ENCODE data around the gene KCNK1. TPM values are rescaled to one million over a fixed set of nuclear protein-coding genes. Genes with fewer than 3 reads are reported as not detected.

Gene KCNK1
- total and polyA plus RNA-seq, 2 of the 13 experiments (the other 11 are each of a cell fraction or from before 2014, with no cell fraction given): not detected

DNA sequence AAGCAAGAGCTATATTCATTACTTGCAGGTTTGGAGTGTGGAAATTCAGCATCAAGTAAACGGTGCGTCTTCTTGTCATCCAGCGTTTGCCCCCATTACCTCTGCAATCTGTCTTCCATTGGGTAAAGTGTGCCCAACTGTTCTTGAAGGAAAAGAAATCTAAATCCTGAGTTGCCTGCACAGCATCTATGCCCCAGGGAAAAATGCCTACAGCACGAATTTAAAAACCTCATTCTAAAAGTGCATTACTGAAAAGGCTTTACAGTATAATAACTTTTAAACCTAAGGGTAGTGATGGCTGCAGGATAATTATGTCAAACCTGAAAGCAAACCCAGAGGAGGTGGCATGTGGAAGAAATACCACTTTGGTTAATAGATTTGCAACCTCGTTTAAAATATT is 37.2 kb downstream of the KCNK1 start:
- intact Hi-C loops (cut with micrococcal nuclease; ENCODE audit: unreplicated experiment) (no loop called here), in situ Hi-C loops (cut with HindIII; ENCODE audit: extremely low pct_ligation_motif_present, low pct_unique_long_range_greater_than_20kb) (no loop called here)
- H3K4me3 ChIP-seq (replicated peaks in 1 of 3; ENCODE audit: insufficient read depth in 1 of 3, low read depth in 2 of 3, low read length in 3 of 3): no peak overlapping the region
- no peak for TF ChIP-seq PRDM10 (CRISPR knock-in tag; IDR thresholded peaks at IDR 0.05; ENCODE audit: low read depth)
- TF ChIP-seq KDM3A (CRISPR knock-in tag; IDR thresholded peaks at IDR 0.05; ENCODE audit: low read depth): no peak
- no peak for TF ChIP-seq ZNF850 (CRISPR knock-in tag; conservative IDR thresholded peaks at IDR 0.05)
- TF ChIP-seq ZNF30 (CRISPR knock-in tag; IDR thresholded peaks at IDR 0.05): no peak
- no peak for TF ChIP-seq TFE3 (CRISPR knock-in tag; IDR thresholded peaks at IDR 0.05)
- no peak for TF ChIP-seq SMC3 (IDR thresholded peaks at IDR 0.05; ENCODE audit: low read length)
- no peak for TF ChIP-seq ZNF274 (CRISPR knock-in tag; IDR thresholded peaks at IDR 0.05)
- TF ChIP-seq, protein P1, sequence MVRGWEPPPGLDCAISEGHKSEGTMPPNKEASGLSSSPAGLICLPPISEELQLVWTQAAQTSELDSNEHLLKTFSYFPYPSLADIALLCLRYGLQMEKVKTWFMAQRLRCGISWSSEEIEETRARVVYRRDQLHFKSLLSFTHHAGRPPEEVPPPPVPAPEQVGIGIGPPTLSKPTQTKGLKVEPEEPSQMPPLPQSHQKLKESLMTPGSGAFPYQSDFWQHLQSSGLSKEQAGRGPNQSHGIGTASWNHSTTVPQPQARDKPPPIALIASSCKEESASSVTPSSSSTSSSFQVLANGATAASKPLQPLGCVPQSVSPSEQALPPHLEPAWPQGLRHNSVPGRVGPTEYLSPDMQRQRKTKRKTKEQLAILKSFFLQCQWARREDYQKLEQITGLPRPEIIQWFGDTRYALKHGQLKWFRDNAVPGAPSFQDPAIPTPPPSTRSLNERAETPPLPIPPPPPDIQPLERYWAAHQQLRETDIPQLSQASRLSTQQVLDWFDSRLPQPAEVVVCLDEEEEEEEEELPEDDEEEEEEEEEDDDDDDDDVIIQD (CRISPR knock-in tag; IDR thresholded peaks at IDR 0.05; ENCODE audit: low read depth): no peak
- no peak for TF ChIP-seq PHF5A (CRISPR knock-in tag; IDR thresholded peaks at IDR 0.05; ENCODE audit: low read depth, unreplicated experiment)
- no peak for TF ChIP-seq NPAS2 (CRISPR knock-in tag; IDR thresholded peaks at IDR 0.05; ENCODE audit: borderline replicate concordance)
- TF ChIP-seq, protein P2, sequence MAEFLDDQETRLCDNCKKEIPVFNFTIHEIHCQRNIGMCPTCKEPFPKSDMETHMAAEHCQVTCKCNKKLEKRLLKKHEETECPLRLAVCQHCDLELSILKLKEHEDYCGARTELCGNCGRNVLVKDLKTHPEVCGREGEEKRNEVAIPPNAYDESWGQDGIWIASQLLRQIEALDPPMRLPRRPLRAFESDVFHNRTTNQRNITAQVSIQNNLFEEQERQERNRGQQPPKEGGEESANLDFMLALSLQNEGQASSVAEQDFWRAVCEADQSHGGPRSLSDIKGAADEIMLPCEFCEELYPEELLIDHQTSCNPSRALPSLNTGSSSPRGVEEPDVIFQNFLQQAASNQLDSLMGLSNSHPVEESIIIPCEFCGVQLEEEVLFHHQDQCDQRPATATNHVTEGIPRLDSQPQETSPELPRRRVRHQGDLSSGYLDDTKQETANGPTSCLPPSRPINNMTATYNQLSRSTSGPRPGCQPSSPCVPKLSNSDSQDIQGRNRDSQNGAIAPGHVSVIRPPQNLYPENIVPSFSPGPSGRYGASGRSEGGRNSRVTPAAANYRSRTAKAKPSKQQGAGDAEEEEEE (CRISPR knock-in tag; IDR thresholded peaks at IDR 0.05; ENCODE audit: borderline replicate concordance): no peak
- no peak for TF ChIP-seq U2AF2 (IDR thresholded peaks at IDR 0.05; ENCODE audit: low read depth, low read length)
- TF ChIP-seq ZBTB7B (CRISPR knock-in tag; IDR thresholded peaks at IDR 0.05): no peak
- no peak for TF ChIP-seq ZNF382 (CRISPR knock-in tag; IDR thresholded peaks at IDR 0.05; ENCODE audit: borderline replicate concordance)

More for the DNA sequence above, 37.2 kb downstream of the KCNK1 start:
- H3K9me3 ChIP-seq (ENCODE audit: low read length): no peaks in the 10 kb centered on the region
- ATAC-seq (no peak), DNase-seq (ENCODE audit: low spot score) (no peak), FAIRE-seq (no peak)
- ChIA-PET CTCF (ENCODE audit: low intra/inter-chr PET ratio, low total read pairs) (no interaction called here), POLR2A (no interaction called here)
- no peak overlapping the region for H3K4me2 ChIP-seq (ENCODE audit: low read depth, low read length)
- no peaks in the 10 kb centered on the region for H3K36me3 ChIP-seq (replicated peaks in 1 of 2; ENCODE audit: control insufficient read depth in 1 of 2, insufficient read depth in 2 of 2, low read length in 2 of 2)
- no peaks in the 10 kb centered on the region for H3K4me1 ChIP-seq (ENCODE audit: insufficient read depth, low read length)
- 34% methylated on average over 5 of the region's 5 CpGs for WGBS (ENCODE audit: low lambda C conversion rate)
- no peak overlapping the region for H3K27ac ChIP-seq (ENCODE audit: extremely low read length, insufficient read depth, low read length)
- H3K79me2 ChIP-seq (ENCODE audit: insufficient read depth, low read length): no peaks in the 10 kb centered on the region
- no peak overlapping the region for H2AFZ ChIP-seq (ENCODE audit: low read length)
- no peaks in the 10 kb centered on the region for H4K20me1 ChIP-seq (ENCODE audit: insufficient read depth, low read length)
- H3K9ac ChIP-seq (ENCODE audit: insufficient read depth, low read depth, low read length): no peak overlapping the region
- H3K27me3 ChIP-seq (ENCODE audit: control insufficient read depth in 1 of 2, insufficient read depth in 2 of 2, low read length in 2 of 2): no peaks in the 10 kb centered on the region
- BruUV-seq (replicated peaks): no TSS peak
